Activated T-helper 1 cell treated with anti-CD3 and anti-CD28 coated beads, Interleukin-12 subunit alpha, Interleukin-12 subunit beta, Interleukin-2, Interleukin-4 antibody, amounts not matched to agents 30 ng/mL and 10 ng/mL and 1 ng/mL, durations not matched to agents 14 hours and 24 hours and 36 hours (primary cell): ENCODE results near the gene EMILIN2. TPM values are rescaled to one million over a fixed set of nuclear protein-coding genes. Genes with fewer than 3 reads are reported as not detected.

Experiments used
- DNase-seq: peaks from one replicate; pipeline ENCODE4 v3.0.0; 2021; ENCODE audit warnings: low spot score
- H3K27ac Mint-ChIP-seq: one replicate; pipeline ENCODE4 v1.8.0; 2021; ENCODE audit warnings: mild to moderate bottlenecking, mixed read lengths
- H3K27me3 Mint-ChIP-seq: one replicate; pipeline ENCODE4 v1.8.0; 2022; ENCODE audit warnings: mild to moderate bottlenecking, moderate library complexity, mixed read lengths; ENCODE audit not compliant: insufficient read depth
- H3K36me3 Mint-ChIP-seq: one replicate; pipeline ENCODE4 v1.8.0; 2021; ENCODE audit warnings: low read depth, mixed read lengths
- H3K4me1 Mint-ChIP-seq: one replicate; pipeline ENCODE4 v1.8.0; 2021; ENCODE audit warnings: low read depth, mixed read lengths
- H3K4me3 Mint-ChIP-seq: one replicate; pipeline ENCODE4 v1.8.0; 2021; ENCODE audit warnings: mild to moderate bottlenecking, moderate library complexity, mixed read lengths
- H3K9me3 Mint-ChIP-seq: one replicate; pipeline ENCODE4 v1.8.0; 2021; ENCODE audit warnings: mixed read lengths
- intact Hi-C: fragments of 100-400 bp; cut with micrococcal nuclease; formaldehyde crosslinking; loops from one replicate; pipeline ENCODE4 v1.15.1; 2024
- total RNA-seq: library from RNA; stranded (reverse); gene quantifications from 2 replicates; pipeline ENCODE4 v1.2.3, GENCODE V29; 2022

The EMILIN2 gene
- total RNA-seq, 1 donor from 2014 or later, result 28.0 TPM

GRCh38 chr18:2939317-2939716 lies 92.5 kb downstream of the EMILIN2 start:
- Mint-ChIP-seq H3K27me3 (no peaks in the 10 kb centered on the region), H3K9me3 (no peaks in the 10 kb centered on the region), H3K4me3 (no peak overlapping the region), H3K27ac (no peak overlapping the region), H3K4me1 (peaks cover 21% of the 10 kb centered on the region), H3K36me3 (peaks cover 36% of the 10 kb centered on the region)
- no peak for DNase-seq
- intact Hi-C loops, result no loop called here

- H3K27me3 Mint-ChIP-seq, result no peaks in the 10 kb centered on the region
- no peak overlapping the region for H3K4me3 Mint-ChIP-seq
- peaks cover 57% of the 10 kb centered on the region for H3K36me3 Mint-ChIP-seq
- no peaks in the 10 kb centered on the region for H3K9me3 Mint-ChIP-seq
- intact Hi-C loops, result no loop called here
- H3K4me1 Mint-ChIP-seq, result peaks cover 51% of the 10 kb centered on the region
- H3K27ac Mint-ChIP-seq, result no peak overlapping the region
- no peak for DNase-seq
Measured at GRCh38 chr18:2948038-2948437, 101.2 kb downstream of the EMILIN2 start.

GRCh38 chr18:2952605-2953004 lies 105.8 kb downstream of the EMILIN2 start:
- no peak for DNase-seq
- Mint-ChIP-seq H3K4me3 (no peak overlapping the region), H3K4me1 (peaks cover 69% of the 10 kb centered on the region), H3K27me3 (no peaks in the 10 kb centered on the region), H3K9me3 (no peaks in the 10 kb centered on the region), H3K27ac (no peak overlapping the region), H3K36me3 (peaks cover 65% of the 10 kb centered on the region)
- intact Hi-C loops, result no loop called here

GRCh38 chr18:2953935-2954653 lies 107.3 kb downstream of the EMILIN2 start:
- H3K4me1 Mint-ChIP-seq, result peaks cover 75% of the 10 kb centered on the region
- H3K36me3 Mint-ChIP-seq, result peaks cover 62% of the 10 kb centered on the region
- no peak overlapping the region for H3K4me3 Mint-ChIP-seq
- no peak for DNase-seq
- H3K27me3 Mint-ChIP-seq, result no peaks in the 10 kb centered on the region
- H3K27ac Mint-ChIP-seq, result no peak overlapping the region
- no peaks in the 10 kb centered on the region for H3K9me3 Mint-ChIP-seq
- intact Hi-C loops, result no loop called here

GRCh38 chr18:2954869-2955645 lies 108.3 kb downstream of the EMILIN2 start:
- intact Hi-C loops, result no loop called here
- Mint-ChIP-seq H3K27me3 (no peaks in the 10 kb centered on the region), H3K4me3 (peak overlapping the region; percentile 76), H3K36me3 (peaks cover 60% of the 10 kb centered on the region), H3K27ac (no peak overlapping the region), H3K4me1 (peaks cover 75% of the 10 kb centered on the region), H3K9me3 (no peaks in the 10 kb centered on the region)
- no peak for DNase-seq

- H3K9me3 Mint-ChIP-seq, result no peaks in the 10 kb centered on the region
- peaks cover 53% of the 10 kb centered on the region for H3K36me3 Mint-ChIP-seq
- no peaks in the 10 kb centered on the region for H3K27me3 Mint-ChIP-seq
- no peak for DNase-seq
- peak overlapping the region; percentile 86 for H3K27ac Mint-ChIP-seq
- peaks cover 73% of the 10 kb centered on the region for H3K4me1 Mint-ChIP-seq
- intact Hi-C loops, result loop anchor here (1.0 kb wide), 1 partner anchor 24 kb away; no protein-coding TSS in a partner anchor
- H3K4me3 Mint-ChIP-seq, result peak overlapping the region; percentile 76
Measured at GRCh38 chr18:2956056-2956455, 109.2 kb downstream of the EMILIN2 start.

GRCh38 chr18:2958819-2959298 lies 112.1 kb downstream of the EMILIN2 start:
- Mint-ChIP-seq H3K9me3 (no peaks in the 10 kb centered on the region), H3K27me3 (no peaks in the 10 kb centered on the region), H3K4me3 (peak overlapping the region; percentile 81), H3K4me1 (peaks cover 93% of the 10 kb centered on the region), H3K27ac (peak overlapping the region; percentile 99), H3K36me3 (peaks cover 40% of the 10 kb centered on the region)
- intact Hi-C loops, result loop anchor here (1.0 kb wide), 2 partner anchors 54 to 288 kb away; partner anchors contain the start of genes LPIN2 and MYL12A
- peak; percentile 46 for DNase-seq

GRCh38 chr18:2959341-2959740 lies 112.5 kb downstream of the EMILIN2 start:
- Mint-ChIP-seq H3K27ac (peak overlapping the region; percentile 99), H3K4me3 (peak overlapping the region; percentile 81), H3K27me3 (no peaks in the 10 kb centered on the region), H3K9me3 (no peaks in the 10 kb centered on the region), H3K4me1 (peaks cover 91% of the 10 kb centered on the region), H3K36me3 (peaks cover 38% of the 10 kb centered on the region)
- intact Hi-C loops, result loop anchor here (1.0 kb wide), 2 partner anchors 54 to 288 kb away; partner anchors contain the start of genes LPIN2 and MYL12A
- DNase-seq, result no peak

GRCh38 chr18:2960983-2961696 lies 114.3 kb downstream of the EMILIN2 start:
- Mint-ChIP-seq H3K27me3 (no peaks in the 10 kb centered on the region), H3K4me1 (peaks cover 89% of the 10 kb centered on the region), H3K4me3 (peak overlapping the region; percentile 81), H3K36me3 (peaks cover 33% of the 10 kb centered on the region), H3K9me3 (no peaks in the 10 kb centered on the region), H3K27ac (peak overlapping the region; percentile 99)
- intact Hi-C loops, result loop anchor here (1.0 to 2.0 kb wide), 9 partner anchors 11 to 633 kb away; partner anchors contain the start of gene SMCHD1
- no peak for DNase-seq

- Mint-ChIP-seq H3K27me3 (no peaks in the 10 kb centered on the region), H3K9me3 (no peaks in the 10 kb centered on the region), H3K4me1 (peaks cover 89% of the 10 kb centered on the region), H3K4me3 (peak overlapping the region; percentile 81), H3K27ac (peak overlapping the region; percentile 99), H3K36me3 (peaks cover 28% of the 10 kb centered on the region)
- intact Hi-C loops, result loop anchor here (1.0 to 2.0 kb wide), 4 partner anchors 10 to 487 kb away; partner anchors contain the start of gene SMCHD1
- no peak for DNase-seq
Measured at GRCh38 chr18:2961821-2962220, 115.0 kb downstream of the EMILIN2 start.

GRCh38 chr18:2963048-2963447 lies 116.2 kb downstream of the EMILIN2 start:
- Mint-ChIP-seq H3K27ac (peak overlapping the region; percentile 99), H3K4me1 (peaks cover 82% of the 10 kb centered on the region), H3K9me3 (no peaks in the 10 kb centered on the region), H3K36me3 (peaks cover 24% of the 10 kb centered on the region), H3K4me3 (peak overlapping the region; percentile 67), H3K27me3 (no peaks in the 10 kb centered on the region)
- intact Hi-C loops, result no loop called here
- no peak for DNase-seq

GRCh38 chr18:2964361-2965010 lies 117.7 kb downstream of the EMILIN2 start:
- H3K4me3 Mint-ChIP-seq, result peak overlapping the region; percentile 44
- H3K36me3 Mint-ChIP-seq, result peaks cover 30% of the 10 kb centered on the region

More at GRCh38 chr18:2964361-2965010, 117.7 kb downstream of the EMILIN2 start:
- Mint-ChIP-seq H3K27ac (peak overlapping the region; percentile 86), H3K4me1 (peaks cover 82% of the 10 kb centered on the region), H3K9me3 (no peaks in the 10 kb centered on the region), H3K27me3 (no peaks in the 10 kb centered on the region)
- intact Hi-C loops, result no loop called here
- DNase-seq, result no peak
